Kidney tubule cell (primary cell): ENCODE results near the gene DUS3L.
A peak's percentile ranks its signal among the peaks of the same experiment; 100 is the strongest.

Experiments used
- DNase-seq: peaks from one replicate; pipeline ENCODE4 v3.0.0-alpha.2; 2018; ENCODE audit warnings: low spot score

The DUS3L gene

GRCh38 chr19:5790559-5791520 lies at the start of gene DUS3L:
TSS of gene DUS3L (minus strand) at chr19:5791163. CDS start at chr19:5791141, 22 bp downstream.
- DNase-seq = peak; percentile 98

GRCh38 chr19:5839065-5840017 lies 48.4 kb upstream of the DUS3L start, which contains the start of gene FUT6:
TSS of gene FUT6 (minus strand) at chr19:5839702. CDS start at chr19:5832567, 7,135 bp downstream.
- DNase-seq = no peak

GRCh38 chr19:5838353-5839064 lies 47.5 kb upstream of the DUS3L start:
- no peak for DNase-seq

- peak; percentile 47 for DNase-seq
Observed at GRCh38 chr19:5837761-5838352, 46.9 kb upstream of the DUS3L start.

GRCh38 chr19:5832527-5833216 lies 41.7 kb upstream of the DUS3L start:
- DNase-seq = no peak

GRCh38 chr19:5832061-5832460 lies 41.1 kb upstream of the DUS3L start:
- no peak for DNase-seq

- DNase-seq = no peak
Observed at GRCh38 chr19:5831159-5831558, 40.2 kb upstream of the DUS3L start.

- no peak for DNase-seq
Observed at GRCh38 chr19:5829567-5830310, 38.8 kb upstream of the DUS3L start.

GRCh38 chr19:5828661-5829566 lies 38.0 kb upstream of the DUS3L start:
- no peak for DNase-seq

GRCh38 chr19:5827891-5828660 lies 37.1 kb upstream of the DUS3L start:
- peak; percentile 91 for DNase-seq

GRCh38 chr19:5827342-5827890 lies 36.5 kb upstream of the DUS3L start:
- DNase-seq = no peak

GRCh38 chr19:5826531-5827341 lies 35.8 kb upstream of the DUS3L start:
- peak; percentile 87 for DNase-seq

GRCh38 chr19:5825178-5825577 lies 34.2 kb upstream of the DUS3L start:
- no peak for DNase-seq

- no peak for DNase-seq
Observed at GRCh38 chr19:5824751-5825150, 33.8 kb upstream of the DUS3L start.

GRCh38 chr19:5823579-5824281 lies 32.8 kb upstream of the DUS3L start:
- peak; percentile 12 for DNase-seq

- no peak for DNase-seq
Observed at GRCh38 chr19:5822181-5822844, 31.4 kb upstream of the DUS3L start.
